GM18511 (cell line): ENCODE measurements around the gene TMEM156.
"Not testable (repeated sequence)": the region's sequence is repeated elsewhere in the genome, so short reads cannot be mapped to it uniquely, and the experiment has no call there.

Source experiments
- ATAC-seq: cut with Tn5 transposase; IDR thresholded peaks from one replicate; pipeline ENCODE4 v1.9.1; 2021; ENCODE audit warnings: mild to moderate bottlenecking, moderate library complexity; ENCODE audit not compliant: unreplicated experiment

Gene TMEM156

DNA sequence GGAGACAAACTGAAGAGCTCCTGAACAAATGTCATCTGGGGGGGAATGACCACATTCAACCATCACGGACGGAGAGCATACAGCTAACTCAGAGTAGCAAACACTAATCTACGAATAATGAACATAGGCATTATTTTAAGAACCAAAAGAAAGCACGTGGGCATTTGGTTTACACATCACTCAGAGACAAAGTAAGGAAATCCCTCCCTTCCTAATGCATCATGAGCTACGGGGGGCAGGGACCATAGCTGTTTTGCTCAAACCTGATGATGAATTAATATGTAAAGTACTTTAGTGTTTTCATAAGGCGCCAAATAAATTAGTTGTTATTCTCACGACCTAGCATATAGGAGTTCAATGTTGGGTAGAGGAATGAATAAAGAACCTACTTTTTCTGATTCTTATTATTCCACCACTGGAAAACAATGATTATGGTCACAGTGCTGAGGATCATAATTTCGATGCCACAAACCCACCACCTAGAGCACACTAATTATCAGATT is 11.7 kb upstream of the TMEM156 start:
- ATAC-seq, result no peak

DNA sequence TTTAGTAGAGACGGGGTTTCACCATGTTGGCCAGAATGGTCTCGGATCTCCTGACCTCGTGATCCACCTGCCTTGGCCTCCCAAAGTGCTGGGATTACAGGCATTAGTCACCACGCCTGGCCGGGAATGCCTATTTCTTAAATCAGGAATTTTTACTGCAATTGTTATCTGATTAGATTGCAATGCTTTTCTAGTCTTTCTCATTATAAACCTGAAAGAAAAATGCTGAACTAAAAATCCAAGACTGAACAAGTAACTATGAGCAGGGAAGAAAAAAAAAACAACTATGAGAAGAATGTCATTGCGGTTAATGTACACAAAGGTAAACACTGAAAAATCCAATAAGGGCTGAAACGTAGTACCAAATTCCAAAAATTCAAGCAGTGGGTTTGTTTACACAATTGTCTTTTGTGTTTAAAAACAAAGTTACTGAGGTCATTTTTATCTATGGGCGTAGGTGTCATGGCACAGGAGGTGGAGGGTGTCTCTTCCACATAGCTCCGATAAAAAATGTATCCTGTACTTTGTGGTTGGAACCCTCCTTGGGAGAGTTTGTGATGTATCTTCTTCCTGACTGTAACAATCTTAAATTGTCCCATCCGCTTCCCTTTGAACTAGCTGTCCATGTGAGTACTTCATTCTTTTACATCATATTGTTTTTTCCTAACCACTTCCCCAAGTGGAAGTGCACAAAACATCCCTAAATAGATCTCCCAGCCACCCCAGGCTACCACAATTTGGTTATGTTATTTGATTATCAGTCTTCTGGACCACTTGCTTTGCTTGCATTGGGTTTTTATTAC is 11.1 kb upstream of the TMEM156 start:
- ATAC-seq, result no peak

- ATAC-seq, result no peak
These were observed 10.2 kb upstream of the TMEM156 start for GRCh38 chr4:39042366-39042765.

DNA sequence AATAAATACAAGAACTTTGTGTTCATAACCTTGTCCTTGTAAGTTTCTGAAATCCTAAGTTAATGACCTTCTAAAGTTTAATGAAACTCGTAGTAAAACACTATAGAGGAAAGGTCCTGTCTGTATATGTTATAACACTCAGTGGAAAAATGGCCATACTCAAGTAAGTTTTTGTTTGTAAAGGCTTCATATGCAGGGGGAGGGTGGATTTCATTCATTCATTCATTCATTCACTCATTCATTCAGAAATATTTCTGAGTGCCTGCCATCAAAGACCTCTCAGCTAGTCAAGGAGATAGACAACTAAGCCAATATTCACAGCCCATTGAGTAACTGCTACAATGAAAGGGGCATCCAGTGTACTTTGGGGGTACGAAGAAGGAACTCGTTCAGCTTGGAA is 6.9 kb upstream of the TMEM156 start:
- no peak for ATAC-seq

GRCh38 chr4:39037941-39038340 is 5.7 kb upstream of the TMEM156 start:
- ATAC-seq, result no peak

- no peak for ATAC-seq
These were observed 5.2 kb upstream of the TMEM156 start for GRCh38 chr4:39037491-39037825.

- no peak for ATAC-seq
These were observed 4.0 kb upstream of the TMEM156 start for GRCh38 chr4:39036172-39036571.

DNA sequence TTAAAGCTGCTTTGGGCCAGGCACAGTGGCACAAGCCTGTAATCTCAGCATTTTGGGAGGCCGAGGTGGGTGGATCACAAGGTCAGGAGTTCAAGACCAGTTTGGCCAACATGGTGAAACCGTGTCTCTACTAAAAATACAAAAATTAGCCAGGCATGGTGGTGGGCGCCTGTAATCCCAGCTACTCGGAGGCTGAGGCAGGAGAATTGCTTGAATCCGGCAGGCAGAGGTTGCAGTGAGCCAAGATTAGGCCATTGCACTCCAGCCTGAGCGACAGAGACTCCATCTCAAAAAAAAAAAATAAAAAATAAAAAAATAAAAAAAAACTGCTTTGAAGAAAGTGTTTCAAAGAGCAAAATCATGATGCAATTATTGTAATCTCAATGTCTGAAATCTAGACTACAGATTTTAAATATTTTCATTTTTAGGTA is 604 bp downstream of the TMEM156 start:
- not testable (repeated sequence) for ATAC-seq

GRCh38 chr4:39030725-39031124 is 1.5 kb downstream of the TMEM156 start:
- no peak for ATAC-seq

- peak; percentile 28 for ATAC-seq
These were observed 2.2 kb downstream of the TMEM156 start for GRCh38 chr4:39029752-39030694.

- ATAC-seq, result no peak
These were observed 6.1 kb downstream of the TMEM156 start for GRCh38 chr4:39026096-39026495.

- ATAC-seq, result no peak
These were observed 6.6 kb downstream of the TMEM156 start for GRCh38 chr4:39025552-39026085.

DNA sequence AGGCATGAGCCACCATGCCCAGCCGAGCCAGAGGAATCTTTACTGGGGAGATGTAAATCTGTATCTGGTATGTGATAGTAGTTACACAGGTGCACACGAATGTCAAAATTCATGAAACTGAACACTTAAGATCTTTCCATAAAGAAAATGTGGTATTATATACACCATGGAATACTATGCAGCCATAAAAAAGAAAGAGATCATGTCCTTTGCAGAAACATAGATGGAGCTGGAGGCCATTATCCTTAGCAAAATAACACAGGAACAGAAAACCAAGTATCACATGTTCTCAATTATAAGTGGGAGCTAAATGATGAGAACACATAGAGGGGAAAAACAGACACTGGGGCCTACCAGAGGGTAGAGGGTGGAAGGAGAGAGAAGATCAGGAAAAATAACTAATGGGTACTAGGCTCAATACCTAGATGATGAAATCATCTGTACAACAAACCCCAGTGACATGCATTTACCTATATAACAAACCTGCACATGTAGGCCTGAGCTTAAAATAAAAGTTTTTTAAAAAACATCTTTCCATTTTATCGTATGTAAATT is 7.8 kb downstream of the TMEM156 start:
- no peak for ATAC-seq

DNA sequence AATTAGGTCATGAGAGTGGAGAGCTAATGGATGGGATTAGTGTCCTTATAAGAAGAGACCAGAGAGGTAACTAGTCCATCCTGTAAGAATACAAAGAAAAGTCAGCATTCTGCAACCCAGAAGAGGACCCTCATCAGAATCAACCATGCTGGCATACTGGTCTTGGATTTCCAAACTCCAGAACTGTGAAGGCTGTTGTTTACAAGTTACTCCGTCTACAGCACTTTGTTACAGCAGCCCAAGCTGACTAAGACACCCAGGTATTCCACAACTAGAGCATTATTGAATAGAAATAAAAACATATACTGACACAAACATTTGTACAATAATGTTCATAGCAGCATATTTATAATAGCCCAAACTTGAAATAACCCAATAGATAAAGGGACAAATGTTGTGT is 9.2 kb downstream of the TMEM156 start:
- no peak for ATAC-seq

- no peak for ATAC-seq
These were observed 10.0 kb downstream of the TMEM156 start for GRCh38 chr4:39022241-39022640.

DNA sequence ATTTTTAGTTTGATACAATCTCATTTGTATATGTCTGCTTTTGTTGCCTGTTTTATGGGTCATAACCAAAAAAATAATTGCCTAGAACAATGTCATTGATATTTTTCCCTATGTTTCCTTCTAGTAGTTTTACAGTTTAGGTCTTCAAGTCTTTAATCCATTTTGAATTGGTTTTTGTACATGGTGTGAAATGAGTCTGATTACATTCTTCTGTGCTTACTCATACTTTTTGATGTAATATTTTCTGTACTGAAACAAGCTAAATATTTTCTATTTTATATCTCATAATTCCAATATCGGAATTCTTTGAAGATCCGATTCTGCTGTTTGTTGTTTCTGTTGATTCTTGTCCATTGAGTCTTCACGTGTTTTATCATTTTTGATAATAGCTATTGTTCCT is 10.6 kb downstream of the TMEM156 start:
- no peak for ATAC-seq

GRCh38 chr4:39020130-39020529 is 12.1 kb downstream of the TMEM156 start:
- ATAC-seq, result no peak

- no peak for ATAC-seq
These were observed 18.2 kb downstream of the TMEM156 start for GRCh38 chr4:39014028-39014427.

GRCh38 chr4:39004758-39005157 is 27.5 kb downstream of the TMEM156 start:
- ATAC-seq, result no peak

- ATAC-seq, result not testable (repeated sequence)
These were observed 30.2 kb downstream of the TMEM156 start for GRCh38 chr4:39002058-39002457.

- ATAC-seq, result no peak
These were observed 36.6 kb downstream of the TMEM156 start for GRCh38 chr4:38995660-38996005.
